Activated CD8-positive, alpha-beta T cell treated with anti-CD3 and anti-CD28 coated beads for 36 hours (primary cell): ENCODE results near the gene HDAC5. TPM values are rescaled to one million over a fixed set of nuclear protein-coding genes. Genes with fewer than 3 reads are reported as not detected.
"Not testable (repeated sequence)": the region's sequence is repeated elsewhere in the genome, so short reads cannot be mapped to it uniquely, and the experiment has no call there.

Source experiments
- ATAC-seq: fragments of 200-7000 bp; cut with Tn5 transposase; one replicate; pipeline ENCODE4 v1.10.0; 2021; ENCODE audit warnings: mild to moderate bottlenecking, moderate library complexity
- CTCF ChIA-PET: fragments of 350-600 bp; sonication (Branson Sonifier 250); formaldehyde crosslinking; loops from one replicate; lab custom pipeline; 2021; ENCODE audit warnings: antibody characterized with exemption; lab: Charles Lee
- POLR2A ChIA-PET: fragments of 350-600 bp; sonication (Branson Sonifier 250); formaldehyde crosslinking; loops from one replicate; lab custom pipeline; 2021; ENCODE audit warnings: antibody characterized with exemption; lab: Charles Lee
- DNase-seq: peaks from one replicate; pipeline ENCODE4 v3.0.0-alpha.2; 2020
- H3K27ac Mint-ChIP-seq: one replicate; pipeline ENCODE4 v1.8.0; 2021; ENCODE audit warnings: mild to moderate bottlenecking, mixed read lengths
- H3K27me3 Mint-ChIP-seq: one replicate; pipeline ENCODE4 v1.8.0; 2021; ENCODE audit warnings: mixed read lengths
- H3K36me3 Mint-ChIP-seq: one replicate; pipeline ENCODE4 v1.8.0; 2021; ENCODE audit warnings: low read depth, mixed read lengths
- H3K4me1 Mint-ChIP-seq: one replicate; pipeline ENCODE4 v1.8.0; 2021; ENCODE audit warnings: low read depth, mixed read lengths
- H3K4me3 Mint-ChIP-seq: one replicate; pipeline ENCODE4 v1.8.0; 2021; ENCODE audit warnings: mild to moderate bottlenecking, moderate library complexity, mixed read lengths
- H3K9me3 Mint-ChIP-seq: one replicate; pipeline ENCODE4 v1.8.0; 2021; ENCODE audit warnings: mixed read lengths
- CTCF ChIP-seq: fragments of 200-600 bp; IDR thresholded peaks from one replicate; pipeline ENCODE4 v1.8.0; 2022; ENCODE audit warnings: antibody characterized with exemption, mild to moderate bottlenecking
- intact Hi-C: fragments of 100-400 bp; cut with micrococcal nuclease; formaldehyde crosslinking; loops from one replicate; pipeline ENCODE4 v1.10.0; 2022
- total RNA-seq, 2 experiments: library from RNA; stranded (reverse); gene quantifications; one replicate each; pipeline ENCODE4 v1.2.3, GENCODE V29; 2021

The HDAC5 gene
- total RNA-seq, 2 experiments from 2014 or later = 19.1 to 19.3 TPM

- H3K4me1 Mint-ChIP-seq = no peaks in the 10 kb centered on the region
- H3K36me3 Mint-ChIP-seq = peaks cover 45% of the 10 kb centered on the region
- no peaks in the 10 kb centered on the region for H3K27me3 Mint-ChIP-seq
- no peak overlapping the region for H3K4me3 Mint-ChIP-seq
- ATAC-seq (no peak), DNase-seq (no peak)
- CTCF ChIA-PET = interaction anchor here (0.7 to 2.5 kb wide), 9 partner anchors 18 to 206 kb away, joined by 3 to 15 read pairs (median 4); partner anchors contain the start of genes ASB16, GRN and HDAC5
- POLR2A ChIA-PET = interaction anchor here (0.8 kb wide), 1 partner anchor 7 kb away, joined by 4 read pairs; no protein-coding TSS in a partner anchor
- intact Hi-C loops = no loop called here
- no peak for TF ChIP-seq CTCF
- H3K9me3 Mint-ChIP-seq = no peaks in the 10 kb centered on the region
- H3K27ac Mint-ChIP-seq = no peak overlapping the region
Measured at GRCh38 chr17:44149750-44150329, 26.4 kb upstream of the HDAC5 start.

DNA sequence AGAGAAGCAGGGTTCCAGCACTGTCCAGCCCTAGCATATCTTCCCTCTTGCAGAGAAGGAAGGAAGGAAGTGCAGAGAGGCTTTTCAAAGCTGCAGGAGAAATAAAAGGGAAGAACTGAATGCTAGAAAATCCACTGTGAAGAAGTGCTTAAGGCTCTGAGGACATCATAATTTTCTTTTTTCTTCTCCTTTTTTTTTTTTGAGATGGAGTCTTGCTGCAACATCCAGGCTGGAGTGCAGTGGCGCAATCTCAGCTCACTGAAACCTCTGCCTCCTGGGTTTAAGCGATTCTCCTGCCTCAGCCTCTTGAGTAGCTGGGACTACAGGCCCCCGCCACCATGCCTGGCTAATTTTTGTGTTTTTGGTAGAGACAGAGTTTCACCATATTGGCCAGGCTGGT lies 25.6 kb upstream of the HDAC5 start:
- peaks cover 40% of the 10 kb centered on the region for H3K36me3 Mint-ChIP-seq
- DNase-seq, H3K27ac Mint-ChIP-seq, intact Hi-C loops, ATAC-seq, H3K4me3 Mint-ChIP-seq, POLR2A ChIA-PET, H3K9me3 Mint-ChIP-seq, H3K4me1 Mint-ChIP-seq, H3K27me3 Mint-ChIP-seq: not testable (repeated sequence)
- CTCF ChIA-PET = interaction anchor here (0.7 to 1.4 kb wide), 4 partner anchors 19 to 195 kb away, joined by 3 to 5 read pairs (median 4); partner anchors contain the start of genes GRN and HDAC5

GRCh38 chr17:44147812-44148211 lies 24.4 kb upstream of the HDAC5 start:
- no peak for DNase-seq
- intact Hi-C loops = no loop called here
- POLR2A ChIA-PET = no interaction called here
- no peak overlapping the region for H3K4me3 Mint-ChIP-seq
- ATAC-seq = no peak
- no peak overlapping the region for H3K27ac Mint-ChIP-seq
- no peaks in the 10 kb centered on the region for H3K9me3 Mint-ChIP-seq
- peaks cover 39% of the 10 kb centered on the region for H3K36me3 Mint-ChIP-seq
- no peaks in the 10 kb centered on the region for H3K4me1 Mint-ChIP-seq
- H3K27me3 Mint-ChIP-seq = no peaks in the 10 kb centered on the region
- CTCF ChIA-PET = interaction anchor here (1.4 kb wide), 1 partner anchor 21 kb away, joined by 5 read pairs; no protein-coding TSS in a partner anchor
- no peak for TF ChIP-seq CTCF

GRCh38 chr17:44146375-44147346 lies 23.2 kb upstream of the HDAC5 start:
- H3K4me3 Mint-ChIP-seq = no peak overlapping the region
- H3K36me3 Mint-ChIP-seq = peaks cover 36% of the 10 kb centered on the region
- no peaks in the 10 kb centered on the region for H3K4me1 Mint-ChIP-seq
- H3K9me3 Mint-ChIP-seq = no peaks in the 10 kb centered on the region
- H3K27ac Mint-ChIP-seq = no peak overlapping the region
- intact Hi-C loops = no loop called here
- TF ChIP-seq CTCF = no peak
- POLR2A ChIA-PET = interaction anchor here (1.0 kb wide), 1 partner anchor 23 kb away, joined by 3 read pairs; the partner anchor contains the start of gene ASB16
- ATAC-seq (no peak), DNase-seq (no peak)
- CTCF ChIA-PET = interaction anchor here (0.9 to 1.4 kb wide), 3 partner anchors 20 to 63 kb away, joined by 3 to 4 read pairs (median 4); partner anchors contain the start of gene TMUB2
- no peaks in the 10 kb centered on the region for H3K27me3 Mint-ChIP-seq

DNA sequence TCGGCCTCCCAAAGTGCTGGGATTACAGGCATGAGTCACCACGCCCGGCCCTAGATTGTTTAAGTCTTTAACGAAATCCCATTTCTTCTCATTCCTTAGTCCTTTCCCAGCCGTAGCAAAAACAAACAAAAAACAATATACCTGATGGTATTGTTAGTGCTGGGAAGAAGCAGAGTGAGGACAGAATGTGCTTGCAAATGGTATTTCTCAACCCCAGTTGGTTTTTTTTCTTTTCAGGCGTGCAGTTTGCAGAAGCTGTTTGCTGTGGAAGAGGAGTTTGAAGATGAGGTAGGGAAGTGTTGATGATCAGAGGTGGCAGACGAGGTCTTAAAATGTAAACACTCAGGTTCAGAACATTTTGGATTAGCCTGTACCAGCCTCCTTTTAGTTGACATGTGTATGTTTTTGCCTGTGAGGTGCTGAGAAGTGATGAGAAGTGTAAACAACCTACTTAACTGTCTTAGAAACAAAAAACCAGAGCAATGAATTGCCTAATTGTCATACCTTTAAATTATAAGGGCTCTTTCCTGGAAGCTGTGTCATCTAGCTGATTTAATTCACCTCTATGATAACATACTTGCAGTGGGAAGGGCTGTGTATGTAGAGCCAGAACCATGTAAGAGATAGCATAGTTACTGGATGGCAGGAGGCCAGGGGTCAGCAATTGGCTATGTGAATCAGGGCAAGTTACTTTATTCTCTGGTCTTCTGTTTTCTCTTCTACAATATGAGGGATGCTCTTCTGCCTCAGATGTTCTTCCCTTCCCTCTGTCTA lies 21.7 kb upstream of the HDAC5 start:
- peaks cover 29% of the 10 kb centered on the region for H3K36me3 Mint-ChIP-seq
- intact Hi-C loops = no loop called here
- POLR2A ChIA-PET = interaction anchor here (0.6 to 1.1 kb wide), 5 partner anchors 14 to 235 kb away, joined by 3 to 4 read pairs (median 3); partner anchors contain the start of genes ASB16 and HDAC5
- H3K4me3 Mint-ChIP-seq = no peak overlapping the region
- DNase-seq (no peak), ATAC-seq (no peak)
- no peak overlapping the region for H3K27ac Mint-ChIP-seq
- H3K4me1 Mint-ChIP-seq = peaks cover 6% of the 10 kb centered on the region
- H3K9me3 Mint-ChIP-seq = no peaks in the 10 kb centered on the region
- CTCF ChIA-PET = interaction anchor here (0.8 to 2.0 kb wide), 2 partner anchors 23 to 205 kb away, joined by 3 to 4 read pairs; no protein-coding TSS in a partner anchor
- H3K27me3 Mint-ChIP-seq = no peaks in the 10 kb centered on the region
- no peak for TF ChIP-seq CTCF

DNA sequence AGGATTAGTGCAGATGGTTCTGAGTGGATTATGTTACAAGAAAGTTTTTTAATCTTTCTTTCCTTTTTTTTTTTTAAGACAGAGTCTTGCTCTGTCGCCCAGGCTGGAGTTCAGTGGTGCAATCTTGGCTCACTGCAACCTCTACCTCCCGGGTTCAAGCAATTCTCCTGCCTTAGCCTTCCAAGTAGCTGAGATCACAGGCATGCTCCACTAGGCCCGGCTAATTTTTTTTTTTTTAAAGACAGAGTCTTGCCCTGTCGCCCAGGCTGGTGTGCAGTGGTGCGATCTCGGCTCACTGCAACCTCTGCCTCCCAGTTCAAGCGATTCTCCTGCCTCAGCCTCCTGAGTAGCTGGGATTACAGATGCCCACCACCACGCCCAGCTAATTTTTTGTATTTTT lies 20.5 kb upstream of the HDAC5 start:
- H3K27me3 Mint-ChIP-seq, H3K4me1 Mint-ChIP-seq, H3K27ac Mint-ChIP-seq, DNase-seq, ATAC-seq, intact Hi-C loops, H3K9me3 Mint-ChIP-seq: not testable (repeated sequence)
- POLR2A ChIA-PET = interaction anchor here (0.6 to 2.3 kb wide), 2 partner anchors 42 to 993 kb away, joined by 3 to 8 read pairs; partner anchors contain the start of gene TMUB2
- H3K36me3 Mint-ChIP-seq = peaks cover 25% of the 10 kb centered on the region
- CTCF ChIA-PET = interaction anchor here (2.0 kb wide), 1 partner anchor 206 kb away, joined by 4 read pairs; no protein-coding TSS in a partner anchor
- peak overlapping the region; percentile 26 for H3K4me3 Mint-ChIP-seq
